Activated T-cell treated with anti-CD3 and anti-CD28 coated beads, Interleukin-2, amount 50 U/mL, for 24 hours (primary cell): Measurements from ENCODE around the gene WDR83.
"Not testable (repeated sequence)": the region's sequence is repeated elsewhere in the genome, so short reads cannot be mapped to it uniquely, and the experiment has no call there.

Experiments
- DNase-seq: peaks from one replicate; pipeline ENCODE4 v3.0.0-alpha.2; 2020
- H3K27ac Mint-ChIP-seq: 2 replicates; pipeline ENCODE4 v1.8.0; 2020; ENCODE audit warnings: mild to moderate bottlenecking, mixed read lengths
- H3K27me3 Mint-ChIP-seq: 2 replicates; pipeline ENCODE4 v1.8.0; 2020; ENCODE audit warnings: mixed read lengths
- H3K36me3 Mint-ChIP-seq: 2 replicates; pipeline ENCODE4 v1.8.0; 2020; ENCODE audit warnings: low read depth, mixed read lengths
- H3K4me1 Mint-ChIP-seq: 2 replicates; pipeline ENCODE4 v1.8.0; 2020; ENCODE audit warnings: low read depth, mixed read lengths
- H3K4me3 Mint-ChIP-seq: 2 replicates; pipeline ENCODE4 v1.8.0; 2020; ENCODE audit warnings: mild to moderate bottlenecking, moderate library complexity, mixed read lengths
- H3K9me3 Mint-ChIP-seq: 2 replicates; pipeline ENCODE4 v1.8.0; 2020; ENCODE audit warnings: mixed read lengths

Gene WDR83

DNA sequence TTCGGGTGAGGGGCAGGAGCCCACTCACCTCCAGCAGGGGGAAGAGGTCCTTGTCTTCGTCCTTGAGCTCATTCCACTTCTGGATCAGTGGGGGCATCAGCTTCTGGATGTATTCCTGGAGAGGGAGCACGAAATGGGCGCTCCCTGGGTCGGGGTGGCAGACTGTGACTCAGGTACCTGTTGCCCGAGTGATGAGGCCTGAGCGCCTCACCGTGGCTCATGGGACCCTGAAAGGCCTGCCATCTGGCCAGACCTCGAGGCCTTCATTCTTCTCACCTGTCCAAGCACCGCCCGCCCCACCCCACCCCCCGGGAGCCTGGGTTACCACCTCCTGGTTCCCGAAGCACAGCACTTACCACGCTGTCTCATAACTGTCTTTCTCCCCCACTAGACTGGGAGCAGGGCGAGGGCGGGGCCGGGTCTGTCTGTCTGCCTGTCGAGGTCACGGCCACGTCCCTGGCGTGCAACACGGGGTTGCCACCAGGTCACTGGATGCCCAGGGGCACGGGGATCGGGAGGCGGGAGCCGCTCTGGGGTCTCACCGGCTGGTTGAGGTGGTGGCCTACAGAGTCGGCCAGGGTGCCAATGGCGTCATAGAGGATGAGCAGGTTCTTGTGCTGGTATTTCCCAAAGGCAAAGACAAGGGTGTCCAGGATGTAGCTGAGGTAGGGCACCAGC, 39.2 kb downstream of the WDR83 start:
- H3K9me3 Mint-ChIP-seq: no peaks in the 10 kb centered on the region
- no peak overlapping the region for H3K4me3 Mint-ChIP-seq
- H3K27ac Mint-ChIP-seq: peak overlapping the region; percentile 30
- H3K36me3 Mint-ChIP-seq: peaks cover 92% of the 10 kb centered on the region
- DNase-seq: no peak
- H3K27me3 Mint-ChIP-seq: no peaks in the 10 kb centered on the region
- H3K4me1 Mint-ChIP-seq: no peaks in the 10 kb centered on the region

DNA sequence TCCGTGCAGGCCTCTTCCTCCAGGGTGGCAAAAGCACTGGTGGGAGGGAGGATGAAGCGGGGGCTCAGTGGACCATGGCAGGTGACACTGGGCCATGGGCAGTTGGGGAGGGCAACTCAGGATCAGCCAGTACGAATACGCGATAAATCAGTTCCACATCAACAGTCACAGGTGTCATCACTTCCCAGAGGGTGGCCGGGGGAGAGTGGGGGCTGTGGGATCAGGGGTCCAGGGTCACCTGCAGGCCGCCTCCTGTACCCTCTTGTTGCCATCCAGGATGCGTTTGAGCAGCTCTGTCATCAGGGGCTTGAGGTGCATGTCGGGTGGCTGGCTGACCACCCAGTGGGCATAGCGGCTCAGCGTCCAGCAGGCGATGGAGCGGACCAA, 39.7 kb downstream of the WDR83 start:
- Mint-ChIP-seq H3K9me3 (no peaks in the 10 kb centered on the region), H3K27me3 (no peaks in the 10 kb centered on the region), H3K4me1 (no peaks in the 10 kb centered on the region), H3K36me3 (peaks cover 92% of the 10 kb centered on the region), H3K27ac (peak overlapping the region; percentile 30), H3K4me3 (no peak overlapping the region)
- no peak for DNase-seq

DNA sequence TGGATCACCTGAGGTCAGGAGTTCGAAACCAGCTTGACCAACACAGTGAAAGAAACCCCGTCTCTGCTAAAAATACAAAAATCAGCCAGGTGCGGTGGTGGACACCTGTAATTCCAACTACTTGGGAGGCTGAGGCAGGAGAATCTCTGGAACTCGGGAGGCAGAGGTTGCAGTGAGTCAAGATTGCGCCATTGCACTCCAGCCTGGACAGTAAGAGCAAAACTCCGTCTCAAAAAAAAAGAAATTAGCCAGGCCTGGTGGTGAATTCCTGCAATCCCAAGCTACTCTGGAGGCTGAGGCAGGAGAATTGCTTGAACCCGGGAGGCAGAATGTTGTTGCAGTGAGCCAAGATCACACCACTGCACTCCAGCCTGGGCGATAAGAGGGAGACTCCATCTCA, 42.0 kb downstream of the WDR83 start:
- no peaks in the 10 kb centered on the region for H3K4me1 Mint-ChIP-seq
- no peaks in the 10 kb centered on the region for H3K27me3 Mint-ChIP-seq
- DNase-seq: no peak
- no peak overlapping the region for H3K27ac Mint-ChIP-seq
- no peak overlapping the region for H3K4me3 Mint-ChIP-seq
- H3K36me3 Mint-ChIP-seq: peaks cover 87% of the 10 kb centered on the region
- no peaks in the 10 kb centered on the region for H3K9me3 Mint-ChIP-seq

DNA sequence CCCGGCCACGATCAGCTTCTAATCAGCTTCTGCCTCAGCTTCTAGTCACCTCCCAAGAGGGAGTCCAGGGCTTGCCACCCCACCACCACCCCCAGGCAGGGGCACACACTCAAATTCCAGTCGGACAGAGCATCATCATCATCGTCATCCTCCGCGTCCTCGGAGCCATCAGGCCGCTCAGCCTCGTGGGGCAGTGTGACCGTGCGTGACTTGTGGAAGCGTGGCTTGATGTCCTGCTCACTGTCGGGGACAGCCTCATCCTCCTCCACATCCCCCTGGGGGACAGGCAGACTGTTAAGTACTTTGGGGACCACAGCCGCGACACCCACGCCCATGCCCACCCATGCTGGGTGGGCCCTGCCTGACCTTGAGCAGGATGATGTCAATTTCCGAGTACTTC, 44.6 kb downstream of the WDR83 start:
- Mint-ChIP-seq H3K27ac (no peak overlapping the region), H3K27me3 (no peaks in the 10 kb centered on the region), H3K4me3 (no peak overlapping the region), H3K9me3 (no peaks in the 10 kb centered on the region), H3K4me1 (no peaks in the 10 kb centered on the region), H3K36me3 (peaks cover 86% of the 10 kb centered on the region)
- no peak for DNase-seq

DNA sequence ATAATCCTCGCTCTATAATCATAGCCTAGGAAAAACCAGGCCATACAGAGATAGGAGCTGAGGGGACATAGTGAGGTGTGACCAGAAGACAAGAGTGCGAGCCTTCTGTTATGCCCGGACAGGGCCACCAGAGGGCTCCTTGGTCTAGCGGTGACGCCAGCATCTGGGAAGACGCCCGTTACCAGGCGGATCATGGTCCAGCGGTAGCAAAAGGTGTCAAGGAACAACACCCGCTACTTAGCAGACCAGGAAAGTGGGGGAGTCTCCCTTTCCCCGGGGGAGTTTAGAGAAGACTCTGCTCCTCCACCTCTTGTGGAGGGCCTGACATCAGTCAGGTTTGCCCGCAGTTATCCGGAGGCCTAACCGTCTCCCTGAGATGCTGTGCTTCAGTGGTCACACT, 45.5 kb downstream of the WDR83 start:
- not testable (repeated sequence) for H3K4me3 Mint-ChIP-seq, H3K9me3 Mint-ChIP-seq, H3K27ac Mint-ChIP-seq, H3K4me1 Mint-ChIP-seq, H3K27me3 Mint-ChIP-seq, DNase-seq
- peaks cover 86% of the 10 kb centered on the region for H3K36me3 Mint-ChIP-seq

DNA sequence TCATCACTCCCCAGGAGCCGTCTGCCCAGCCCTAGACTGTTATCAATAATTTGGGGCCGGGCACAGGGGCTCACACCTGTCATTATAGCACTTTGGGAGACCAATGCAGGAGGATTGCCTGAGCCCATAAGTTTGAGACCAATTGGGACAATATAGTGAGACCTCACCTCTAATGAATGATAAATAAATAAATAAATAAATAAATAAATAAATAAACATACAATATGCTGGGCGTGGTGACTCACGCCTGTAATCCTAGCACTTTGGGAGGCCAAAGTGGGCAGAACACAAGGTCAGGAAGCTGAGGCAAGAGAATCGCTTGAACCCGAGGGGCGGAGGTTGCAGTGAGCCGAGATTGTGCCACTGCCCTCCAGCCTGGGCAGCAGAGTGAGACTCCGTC, 46.7 kb downstream of the WDR83 start:
- peaks cover 88% of the 10 kb centered on the region for H3K36me3 Mint-ChIP-seq
- H3K4me1 Mint-ChIP-seq, H3K9me3 Mint-ChIP-seq, DNase-seq, H3K27me3 Mint-ChIP-seq, H3K4me3 Mint-ChIP-seq, H3K27ac Mint-ChIP-seq: not testable (repeated sequence)

DNA sequence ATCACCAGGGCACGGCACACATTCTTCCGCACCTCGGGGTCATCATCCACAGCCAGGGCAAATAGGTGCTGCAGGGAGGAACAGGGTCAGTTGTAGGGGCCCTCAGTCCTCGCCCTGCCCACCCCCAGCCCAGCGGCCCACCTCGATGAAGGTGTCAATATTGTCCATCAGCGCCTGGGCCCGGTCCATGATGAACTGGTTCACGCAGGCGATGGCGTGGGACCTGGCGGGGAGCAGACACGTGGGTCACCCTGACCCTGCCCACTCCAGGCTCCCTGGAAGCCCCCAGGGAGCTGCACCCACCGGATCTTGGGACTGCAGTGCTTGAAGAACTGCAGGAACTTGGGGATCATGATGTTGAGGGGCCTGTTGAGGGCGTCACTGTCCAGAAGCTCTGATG, 48.5 kb downstream of the WDR83 start:
- Mint-ChIP-seq H3K27me3 (no peaks in the 10 kb centered on the region), H3K4me1 (peaks cover 19% of the 10 kb centered on the region), H3K4me3 (no peak overlapping the region), H3K9me3 (no peaks in the 10 kb centered on the region), H3K27ac (no peak overlapping the region), H3K36me3 (peaks cover 92% of the 10 kb centered on the region)
- no peak for DNase-seq

DNA sequence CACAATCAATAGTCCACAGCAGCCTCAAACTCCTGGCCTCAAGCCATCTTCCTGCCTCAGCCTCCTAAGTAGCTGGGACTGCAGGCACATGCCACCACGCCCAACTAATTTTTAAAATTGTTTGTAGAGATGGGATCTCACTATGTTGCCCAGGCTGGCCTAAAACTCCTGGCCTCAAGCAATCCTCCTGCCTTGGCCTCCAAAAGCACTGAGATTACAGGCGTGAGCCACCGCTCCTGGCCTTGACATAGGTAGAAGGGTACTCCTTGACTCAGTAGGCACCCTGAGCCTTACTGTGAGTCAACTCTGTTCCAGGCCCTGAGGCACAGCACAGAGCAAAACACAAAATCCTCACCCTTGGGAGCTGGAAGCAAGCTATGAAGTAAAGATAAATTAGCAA, 49.3 kb downstream of the WDR83 start:
- Mint-ChIP-seq H3K27me3 (no peaks in the 10 kb centered on the region), H3K9me3 (no peaks in the 10 kb centered on the region), H3K36me3 (peaks cover 91% of the 10 kb centered on the region), H3K4me1 (peaks cover 27% of the 10 kb centered on the region), H3K4me3 (no peak overlapping the region), H3K27ac (peak overlapping the region; percentile 33)
- DNase-seq: no peak

DNA sequence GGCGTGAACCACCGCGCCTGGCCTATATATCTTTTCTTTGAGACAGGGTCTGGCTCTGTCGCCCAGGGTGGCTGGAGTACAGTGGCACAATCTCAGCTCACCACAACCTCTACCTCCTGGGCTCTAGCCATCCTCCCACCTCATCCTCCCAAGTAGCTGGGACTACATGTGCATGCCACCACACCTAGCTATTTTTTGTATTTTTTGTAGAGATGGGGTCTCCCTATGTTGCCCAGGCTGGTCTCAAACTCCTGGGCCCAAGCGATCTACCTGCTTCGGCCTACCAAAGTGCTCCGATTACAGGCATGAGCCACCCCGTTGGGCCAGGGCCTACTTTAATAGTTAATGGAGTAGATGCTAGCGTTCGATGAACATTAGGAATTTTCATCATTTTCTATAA, 53.7 kb downstream of the WDR83 start:
- no peaks in the 10 kb centered on the region for H3K9me3 Mint-ChIP-seq
- H3K27me3 Mint-ChIP-seq: no peaks in the 10 kb centered on the region
- peaks cover 38% of the 10 kb centered on the region for H3K4me1 Mint-ChIP-seq
- H3K4me3 Mint-ChIP-seq: peak overlapping the region; percentile 92
- no peak for DNase-seq
- peaks cover 81% of the 10 kb centered on the region for H3K36me3 Mint-ChIP-seq
- H3K27ac Mint-ChIP-seq: peak overlapping the region; percentile 91

DNA sequence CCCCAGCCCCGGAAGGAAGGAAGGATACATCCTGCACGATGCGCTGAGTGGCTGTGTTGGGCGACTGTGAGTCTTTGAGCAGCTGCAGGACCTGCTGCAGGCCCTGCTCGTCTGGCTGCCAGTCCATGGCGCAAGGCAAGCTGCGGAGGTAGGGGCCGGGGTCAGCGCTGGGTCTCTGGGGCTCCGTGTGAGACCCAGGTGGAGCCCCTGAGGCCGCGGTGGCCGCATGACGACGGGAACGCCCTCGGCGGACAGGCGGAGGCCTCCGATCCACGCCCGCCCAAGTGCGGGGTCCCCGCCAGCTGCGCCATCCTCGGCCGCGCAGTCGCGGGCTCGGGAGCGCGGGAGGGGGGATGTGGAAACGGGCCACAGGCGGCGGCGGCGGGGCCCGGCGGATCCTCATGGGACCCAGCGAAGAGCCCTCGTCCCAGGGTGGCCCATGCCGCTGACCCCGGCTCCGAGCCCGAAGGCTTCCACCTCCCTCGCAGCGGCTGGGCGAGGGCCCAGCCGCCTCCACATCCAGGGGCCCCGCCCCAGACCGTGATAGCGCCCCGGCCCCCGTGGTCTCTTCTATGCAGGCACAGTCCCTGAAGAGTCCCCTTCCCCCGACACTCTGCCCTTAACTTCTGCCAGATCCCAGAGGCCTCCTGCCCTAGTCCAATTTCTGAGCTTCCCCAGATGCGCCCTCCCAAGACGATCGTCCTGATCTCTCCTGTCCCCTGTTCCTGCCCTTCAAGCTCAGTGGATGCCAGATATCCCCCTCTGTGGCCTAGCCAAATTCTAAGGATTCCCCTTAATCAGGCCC, 54.4 kb downstream of the WDR83 start:
- DNase-seq: no peak
- no peaks in the 10 kb centered on the region for H3K27me3 Mint-ChIP-seq
- H3K36me3 Mint-ChIP-seq: peaks cover 75% of the 10 kb centered on the region
- H3K27ac Mint-ChIP-seq: peak overlapping the region; percentile 93
- H3K4me3 Mint-ChIP-seq: peak overlapping the region; percentile 92
- peaks cover 38% of the 10 kb centered on the region for H3K4me1 Mint-ChIP-seq
- no peaks in the 10 kb centered on the region for H3K9me3 Mint-ChIP-seq

DNA sequence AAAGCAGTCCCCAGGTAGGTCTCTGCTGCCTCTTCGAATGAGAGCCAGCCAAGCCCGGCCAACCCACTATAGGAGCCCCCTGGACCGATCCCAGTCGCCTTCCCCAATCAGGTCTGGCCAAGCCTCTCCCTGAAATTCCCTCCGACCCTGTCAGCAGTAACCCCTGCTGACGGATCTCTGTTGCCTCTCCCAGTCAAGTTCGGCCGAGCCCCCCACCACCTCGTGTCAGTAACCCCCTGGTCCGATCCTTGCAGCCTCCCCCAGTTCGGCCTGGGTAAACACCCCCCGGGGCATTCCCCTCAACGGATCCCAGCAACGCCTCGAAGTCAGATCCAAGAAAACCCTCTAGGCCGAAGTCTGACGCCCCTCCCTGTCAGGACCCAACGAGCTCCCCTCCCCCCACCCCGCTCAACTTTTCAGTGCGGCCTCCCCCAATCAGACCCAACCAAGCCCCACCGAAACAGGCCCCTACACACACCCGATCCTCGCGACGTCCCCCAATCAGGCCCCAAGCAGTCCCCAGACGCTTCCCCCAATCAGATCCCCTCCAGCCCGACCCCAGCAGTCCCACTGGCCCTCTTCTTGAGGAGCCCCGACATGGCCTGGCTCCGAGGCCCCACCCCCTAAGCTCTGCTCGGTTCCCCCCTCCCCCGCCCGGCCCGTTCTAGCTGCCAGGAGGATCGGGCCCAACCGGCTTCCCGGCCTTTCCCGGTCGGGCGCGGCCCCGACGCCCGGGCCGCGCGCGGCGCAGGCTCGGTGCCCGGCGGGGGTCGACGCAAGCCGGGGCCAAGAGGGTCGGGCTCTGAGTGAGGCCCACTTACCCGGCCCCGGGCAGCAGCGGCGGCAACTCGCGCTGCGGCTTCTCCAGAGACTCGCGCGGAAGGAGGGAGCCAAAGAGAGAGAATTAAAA, 55.3 kb downstream of the WDR83 start:
- H3K36me3 Mint-ChIP-seq: peaks cover 73% of the 10 kb centered on the region
- H3K4me3 Mint-ChIP-seq: peak overlapping the region; percentile 99
- H3K27ac Mint-ChIP-seq: peak overlapping the region; percentile 97
- peaks cover 40% of the 10 kb centered on the region for H3K4me1 Mint-ChIP-seq
- no peaks in the 10 kb centered on the region for H3K27me3 Mint-ChIP-seq
- peak; percentile 63 for DNase-seq
- no peaks in the 10 kb centered on the region for H3K9me3 Mint-ChIP-seq

DNA sequence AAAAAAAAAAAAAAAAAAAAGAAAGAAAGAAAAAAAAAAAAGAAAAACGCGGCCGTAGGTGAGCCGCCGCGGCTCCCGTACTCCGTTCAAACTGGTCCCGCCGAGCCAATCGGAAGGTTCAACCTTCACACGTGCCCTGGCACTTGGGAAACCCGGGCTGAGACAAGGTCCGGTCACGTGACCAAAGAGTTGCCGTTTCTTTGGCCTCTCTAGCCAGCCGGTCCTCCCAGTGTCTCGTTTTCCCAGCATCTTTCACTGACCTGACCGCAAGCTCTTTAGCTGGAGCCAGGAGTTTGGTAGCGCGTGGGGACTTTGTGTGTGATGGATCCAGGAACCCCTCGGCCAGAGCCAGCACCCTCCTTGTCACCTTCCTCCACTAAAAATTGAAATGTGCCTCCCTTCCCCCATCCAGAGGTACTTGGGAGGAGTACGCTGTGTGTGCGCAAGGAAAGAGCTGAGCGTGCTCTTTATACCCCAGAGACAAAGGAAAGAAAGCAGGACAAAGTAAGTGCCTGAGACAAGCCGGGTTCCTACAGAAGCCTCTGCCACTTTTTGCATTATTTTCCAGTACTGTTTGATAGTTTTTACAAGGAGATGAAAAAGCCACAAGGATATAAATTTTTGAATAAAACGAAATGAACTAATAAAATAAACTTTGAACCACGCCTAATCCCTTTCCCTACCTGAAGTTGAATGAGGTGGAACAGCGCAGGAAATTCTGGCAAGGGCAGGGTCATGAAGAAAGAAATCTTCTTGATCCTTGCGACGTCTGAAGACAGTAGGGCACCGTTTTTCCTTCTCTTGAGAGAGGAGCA, 56.2 kb downstream of the WDR83 start:
- H3K27me3 Mint-ChIP-seq: no peaks in the 10 kb centered on the region
- peaks cover 71% of the 10 kb centered on the region for H3K36me3 Mint-ChIP-seq
- H3K4me1 Mint-ChIP-seq: peaks cover 41% of the 10 kb centered on the region
- H3K27ac Mint-ChIP-seq: peak overlapping the region; percentile 97
- H3K4me3 Mint-ChIP-seq: peak overlapping the region; percentile 99
- no peaks in the 10 kb centered on the region for H3K9me3 Mint-ChIP-seq
- DNase-seq: peak; percentile 90

DNA sequence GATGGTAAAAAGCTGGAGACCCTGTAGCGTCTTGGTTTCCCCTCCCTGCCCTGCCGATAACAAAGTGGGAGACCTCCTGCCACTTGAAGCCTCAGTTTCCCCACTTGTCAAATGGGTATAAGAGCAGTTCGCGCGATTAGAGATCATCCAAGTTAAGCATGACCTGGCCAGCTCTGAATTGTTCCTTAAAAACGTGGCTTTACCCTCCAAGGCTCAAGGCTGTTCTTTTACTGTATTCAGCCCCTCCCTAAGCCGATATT, 56.7 kb downstream of the WDR83 start:
- no peaks in the 10 kb centered on the region for H3K27me3 Mint-ChIP-seq
- DNase-seq: peak; percentile 57
- H3K4me3 Mint-ChIP-seq: peak overlapping the region; percentile 99
- peak overlapping the region; percentile 97 for H3K27ac Mint-ChIP-seq
- peaks cover 41% of the 10 kb centered on the region for H3K4me1 Mint-ChIP-seq
- no peaks in the 10 kb centered on the region for H3K9me3 Mint-ChIP-seq
- H3K36me3 Mint-ChIP-seq: peaks cover 73% of the 10 kb centered on the region
